ENCODE measurements around the gene PFKFB3. TPM values are rescaled to one million over a fixed set of nuclear protein-coding genes. Genes with fewer than 3 reads are reported as not detected.

PFKFB3 gene
- total and polyA plus RNA-seq, 2 of the 13 experiments (the other 11 are each of a cell fraction or from before 2014, with no cell fraction given) = 1.2 to 13.3 TPM

DNA sequence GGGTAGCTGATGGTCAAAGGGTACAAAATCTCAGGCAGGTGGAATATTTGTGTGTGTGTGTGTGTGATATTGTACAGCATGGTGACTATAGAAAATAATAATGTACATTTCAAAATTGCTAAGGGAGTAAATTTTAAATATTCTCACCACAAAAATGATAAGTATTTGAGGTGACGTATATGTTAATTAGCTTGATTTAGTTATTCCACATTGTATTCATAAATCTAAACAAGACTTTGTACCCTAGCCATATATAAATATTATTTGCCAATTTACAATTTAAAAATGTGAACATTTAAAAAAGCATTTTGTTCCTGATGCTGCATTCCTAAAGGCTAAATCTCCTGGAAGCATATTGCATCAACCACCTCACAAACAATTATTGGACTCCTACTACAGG is 47.0 kb downstream of the PFKFB3 start (continued):
- TF ChIP-seq, protein P1, sequence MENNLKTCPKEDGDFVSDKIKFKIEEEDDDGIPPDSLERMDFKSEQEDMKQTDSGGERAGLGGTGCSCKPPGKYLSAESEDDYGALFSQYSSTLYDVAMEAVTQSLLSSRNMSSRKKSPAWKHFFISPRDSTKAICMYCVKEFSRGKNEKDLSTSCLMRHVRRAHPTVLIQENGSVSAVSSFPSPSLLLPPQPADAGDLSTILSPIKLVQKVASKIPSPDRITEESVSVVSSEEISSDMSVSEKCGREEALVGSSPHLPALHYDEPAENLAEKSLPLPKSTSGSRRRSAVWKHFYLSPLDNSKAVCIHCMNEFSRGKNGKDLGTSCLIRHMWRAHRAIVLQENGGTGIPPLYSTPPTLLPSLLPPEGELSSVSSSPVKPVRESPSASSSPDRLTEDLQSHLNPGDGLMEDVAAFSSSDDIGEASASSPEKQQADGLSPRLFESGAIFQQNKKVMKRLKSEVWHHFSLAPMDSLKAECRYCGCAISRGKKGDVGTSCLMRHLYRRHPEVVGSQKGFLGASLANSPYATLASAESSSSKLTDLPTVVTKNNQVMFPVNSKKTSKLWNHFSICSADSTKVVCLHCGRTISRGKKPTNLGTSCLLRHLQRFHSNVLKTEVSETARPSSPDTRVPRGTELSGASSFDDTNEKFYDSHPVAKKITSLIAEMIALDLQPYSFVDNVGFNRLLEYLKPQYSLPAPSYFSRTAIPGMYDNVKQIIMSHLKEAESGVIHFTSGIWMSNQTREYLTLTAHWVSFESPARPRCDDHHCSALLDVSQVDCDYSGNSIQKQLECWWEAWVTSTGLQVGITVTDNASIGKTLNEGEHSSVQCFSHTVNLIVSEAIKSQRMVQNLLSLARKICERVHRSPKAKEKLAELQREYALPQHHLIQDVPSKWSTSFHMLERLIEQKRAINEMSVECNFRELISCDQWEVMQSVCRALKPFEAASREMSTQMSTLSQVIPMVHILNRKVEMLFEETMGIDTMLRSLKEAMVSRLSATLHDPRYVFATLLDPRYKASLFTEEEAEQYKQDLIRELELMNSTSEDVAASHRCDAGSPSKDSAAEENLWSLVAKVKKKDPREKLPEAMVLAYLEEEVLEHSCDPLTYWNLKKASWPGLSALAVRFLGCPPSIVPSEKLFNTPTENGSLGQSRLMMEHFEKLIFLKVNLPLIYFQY (CRISPR knock-in tag; IDR thresholded peaks at IDR 0.05; ENCODE audit: borderline replicate concordance) = no peak
- TF ChIP-seq RFX5 (IDR thresholded peaks at IDR 0.05; ENCODE audit: low read depth, low read length) (no peak), FIP1L1 (IDR thresholded peaks at IDR 0.05; ENCODE audit: borderline replicate concordance, insufficient read depth, low read depth, low read length) (no peak)

DNA sequence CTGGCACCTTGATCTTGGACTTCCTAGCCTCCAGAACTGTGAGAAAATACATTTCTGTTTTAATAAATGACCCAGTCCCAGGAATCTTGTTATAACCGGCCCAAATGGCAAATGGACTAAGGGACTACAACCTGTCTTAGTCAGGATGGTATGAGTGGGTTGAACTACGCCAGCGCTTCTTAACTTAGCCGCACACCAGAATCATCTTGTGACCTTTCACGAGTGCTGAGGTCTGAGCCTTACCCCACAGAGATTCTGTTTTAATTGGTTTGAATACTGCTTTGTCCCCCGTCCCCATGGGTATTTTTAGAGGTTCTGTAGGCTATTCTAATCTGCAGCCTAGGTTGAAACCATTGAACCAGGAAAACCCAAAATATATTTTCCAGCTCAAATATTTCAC is 48.0 kb downstream of the PFKFB3 start:
- Histone ChIP-seq H3K4me2 (ENCODE audit: low read depth, low read length) (no peak overlapping the region), H3K27ac (ENCODE audit: extremely low read length, insufficient read depth, low read length) (no peak overlapping the region), H3K4me3 (replicated peaks in 1 of 3; ENCODE audit: insufficient read depth in 1 of 3, low read depth in 2 of 3, low read length in 3 of 3) (no peak overlapping the region), H3K9ac (ENCODE audit: insufficient read depth, low read depth, low read length) (no peak overlapping the region), H3K4me1 (ENCODE audit: insufficient read depth, low read length) (peaks cover 17% of the 10 kb centered on the region), H3K27me3 (ENCODE audit: control insufficient read depth in 1 of 2, insufficient read depth in 2 of 2, low read length in 2 of 2) (peaks cover 0 to 5% of the 10 kb centered on the region in 2 experiments; a peak in 1 of 5 replicates), H3K36me3 (replicated peaks in 1 of 2; ENCODE audit: control insufficient read depth in 1 of 2, insufficient read depth in 2 of 2, low read length in 2 of 2) (no peaks in the 10 kb centered on the region), H3K9me3 (ENCODE audit: low read length) (no peaks in the 10 kb centered on the region), H2AFZ (ENCODE audit: low read length) (no peak overlapping the region), H3K79me2 (ENCODE audit: insufficient read depth, low read length) (no peaks in the 10 kb centered on the region), H4K20me1 (ENCODE audit: insufficient read depth, low read length) (no peaks in the 10 kb centered on the region)
- DNase-seq (ENCODE audit: low spot score) = no peak
- intact Hi-C loops (cut with micrococcal nuclease; ENCODE audit: unreplicated experiment) = no loop called here
- 50% methylated on average over 6 of the region's 6 CpGs for WGBS (ENCODE audit: low lambda C conversion rate)
- TF ChIP-seq ZSCAN12 (CRISPR knock-in tag; IDR thresholded peaks at IDR 0.05) (no peak), U2AF2 (IDR thresholded peaks at IDR 0.05; ENCODE audit: low read depth, low read length) (no peak), ZNF841 (CRISPR knock-in tag; IDR thresholded peaks at IDR 0.05; ENCODE audit: borderline replicate concordance) (no peak), HMG20A (CRISPR knock-in tag; IDR thresholded peaks at IDR 0.05; ENCODE audit: borderline replicate concordance) (no peak), PCBP2 (optimal IDR thresholded peaks at IDR 0.05; ENCODE audit: low read depth, low read length, poor library complexity, severe bottlenecking) (no peak), HDAC6 (IDR thresholded peaks at IDR 0.05; ENCODE audit: low read depth, low read length) (no peak)
- TF ChIP-seq, protein P2, sequence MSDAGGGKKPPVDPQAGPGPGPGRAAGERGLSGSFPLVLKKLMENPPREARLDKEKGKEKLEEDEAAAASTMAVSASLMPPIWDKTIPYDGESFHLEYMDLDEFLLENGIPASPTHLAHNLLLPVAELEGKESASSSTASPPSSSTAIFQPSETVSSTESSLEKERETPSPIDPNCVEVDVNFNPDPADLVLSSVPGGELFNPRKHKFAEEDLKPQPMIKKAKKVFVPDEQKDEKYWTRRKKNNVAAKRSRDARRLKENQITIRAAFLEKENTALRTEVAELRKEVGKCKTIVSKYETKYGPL (CRISPR knock-in tag; IDR thresholded peaks at IDR 0.05) = no peak
- TF ChIP-seq, protein P3, sequence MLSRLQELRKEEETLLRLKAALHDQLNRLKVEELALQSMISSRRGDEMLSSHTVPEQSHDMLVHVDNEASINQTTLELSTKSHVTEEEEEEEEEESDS (CRISPR knock-in tag; IDR thresholded peaks at IDR 0.05; ENCODE audit: borderline replicate concordance) = no peak
- TF ChIP-seq, protein P4, sequence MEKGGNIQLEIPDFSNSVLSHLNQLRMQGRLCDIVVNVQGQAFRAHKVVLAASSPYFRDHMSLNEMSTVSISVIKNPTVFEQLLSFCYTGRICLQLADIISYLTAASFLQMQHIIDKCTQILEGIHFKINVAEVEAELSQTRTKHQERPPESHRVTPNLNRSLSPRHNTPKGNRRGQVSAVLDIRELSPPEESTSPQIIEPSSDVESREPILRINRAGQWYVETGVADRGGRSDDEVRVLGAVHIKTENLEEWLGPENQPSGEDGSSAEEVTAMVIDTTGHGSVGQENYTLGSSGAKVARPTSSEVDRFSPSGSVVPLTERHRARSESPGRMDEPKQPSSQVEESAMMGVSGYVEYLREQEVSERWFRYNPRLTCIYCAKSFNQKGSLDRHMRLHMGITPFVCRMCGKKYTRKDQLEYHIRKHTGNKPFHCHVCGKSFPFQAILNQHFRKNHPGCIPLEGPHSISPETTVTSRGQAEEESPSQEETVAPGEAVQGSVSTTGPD (CRISPR knock-in tag; IDR thresholded peaks at IDR 0.05) = no peak
- TF ChIP-seq, protein P5, sequence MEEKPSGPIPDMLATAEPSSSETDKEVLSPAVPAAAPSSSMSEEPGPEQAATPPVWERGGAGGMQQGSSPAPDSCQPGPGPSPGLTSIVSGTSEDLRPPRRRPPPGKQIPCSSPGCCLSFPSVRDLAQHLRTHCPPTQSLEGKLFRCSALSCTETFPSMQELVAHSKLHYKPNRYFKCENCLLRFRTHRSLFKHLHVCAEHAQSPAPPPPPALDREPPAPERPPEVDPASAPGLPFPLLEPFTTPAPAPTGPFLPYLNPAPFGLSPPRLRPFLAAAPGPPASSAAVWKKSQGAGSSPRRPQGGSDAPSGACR (CRISPR knock-in tag; IDR thresholded peaks at IDR 0.05) = no peak
- TF ChIP-seq, protein P6, sequence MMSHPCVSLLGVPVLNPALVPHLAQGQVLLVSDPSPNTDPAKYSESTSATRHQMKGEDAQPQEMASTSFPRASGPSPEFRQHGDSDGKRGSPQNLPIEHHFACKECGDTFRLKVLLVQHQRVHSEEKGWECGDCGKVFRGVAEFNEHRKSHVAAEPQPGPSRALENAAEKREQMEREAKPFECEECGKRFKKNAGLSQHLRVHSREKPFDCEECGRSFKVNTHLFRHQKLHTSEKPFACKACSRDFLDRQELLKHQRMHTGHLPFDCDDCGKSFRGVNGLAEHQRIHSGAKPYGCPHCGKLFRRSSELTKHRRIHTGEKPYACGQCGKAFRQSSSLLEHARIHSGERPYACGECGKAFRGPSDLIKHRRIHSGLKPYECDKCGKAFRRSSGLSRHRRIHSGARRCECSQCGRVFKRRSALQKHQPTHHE (CRISPR knock-in tag; IDR thresholded peaks at IDR 0.05; ENCODE audit: borderline replicate concordance) = no peak
- TF ChIP-seq, protein P7, sequence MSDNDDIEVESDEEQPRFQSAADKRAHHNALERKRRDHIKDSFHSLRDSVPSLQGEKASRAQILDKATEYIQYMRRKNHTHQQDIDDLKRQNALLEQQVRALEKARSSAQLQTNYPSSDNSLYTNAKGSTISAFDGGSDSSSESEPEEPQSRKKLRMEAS (IDR thresholded peaks at IDR 0.05) = no peak
- no TSS peak for BruUV-seq (replicated peaks)
- in situ Hi-C loops (cut with HindIII; ENCODE audit: extremely low pct_ligation_motif_present, low pct_unique_long_range_greater_than_20kb) = no loop called here
- ChIA-PET CTCF (ENCODE audit: low intra/inter-chr PET ratio, low total read pairs) (no interaction called here), POLR2A (no interaction called here)
- FAIRE-seq = no peak
- no peak for ATAC-seq
